GM12872 (cell line): ENCODE data around the gene ZNF664.

Source experiments
- TF ChIP-seq, protein P1 (sequence below): IDR thresholded peaks from 3 replicates; pipeline ENCODE4 v1.5.1; 2011; ENCODE audit warnings: low read depth, mild to moderate bottlenecking, low read length, moderate library complexity; ENCODE audit not compliant: insufficient read depth

The ZNF664 gene

DNA sequence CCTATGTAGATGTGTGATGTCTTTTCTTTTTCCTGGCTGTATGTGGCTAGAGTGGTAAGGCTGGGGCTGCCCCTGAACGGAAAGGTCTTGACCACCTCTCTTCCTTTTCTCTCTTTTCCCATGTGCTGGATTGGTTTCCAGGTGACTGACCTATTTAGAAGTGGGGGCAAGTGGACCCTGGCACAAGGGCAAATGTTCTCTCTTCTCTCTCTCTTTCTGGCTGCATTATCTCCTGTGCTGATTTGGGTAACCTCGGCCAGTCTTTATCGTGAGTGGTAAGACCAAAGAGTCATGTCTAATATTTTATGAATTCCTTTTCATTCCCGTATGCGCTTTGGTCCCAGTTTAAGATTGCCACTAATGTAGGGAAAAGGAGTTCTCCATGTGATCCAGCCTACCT is 16.2 kb downstream of the ZNF664 start:
- TF ChIP-seq, protein P1, sequence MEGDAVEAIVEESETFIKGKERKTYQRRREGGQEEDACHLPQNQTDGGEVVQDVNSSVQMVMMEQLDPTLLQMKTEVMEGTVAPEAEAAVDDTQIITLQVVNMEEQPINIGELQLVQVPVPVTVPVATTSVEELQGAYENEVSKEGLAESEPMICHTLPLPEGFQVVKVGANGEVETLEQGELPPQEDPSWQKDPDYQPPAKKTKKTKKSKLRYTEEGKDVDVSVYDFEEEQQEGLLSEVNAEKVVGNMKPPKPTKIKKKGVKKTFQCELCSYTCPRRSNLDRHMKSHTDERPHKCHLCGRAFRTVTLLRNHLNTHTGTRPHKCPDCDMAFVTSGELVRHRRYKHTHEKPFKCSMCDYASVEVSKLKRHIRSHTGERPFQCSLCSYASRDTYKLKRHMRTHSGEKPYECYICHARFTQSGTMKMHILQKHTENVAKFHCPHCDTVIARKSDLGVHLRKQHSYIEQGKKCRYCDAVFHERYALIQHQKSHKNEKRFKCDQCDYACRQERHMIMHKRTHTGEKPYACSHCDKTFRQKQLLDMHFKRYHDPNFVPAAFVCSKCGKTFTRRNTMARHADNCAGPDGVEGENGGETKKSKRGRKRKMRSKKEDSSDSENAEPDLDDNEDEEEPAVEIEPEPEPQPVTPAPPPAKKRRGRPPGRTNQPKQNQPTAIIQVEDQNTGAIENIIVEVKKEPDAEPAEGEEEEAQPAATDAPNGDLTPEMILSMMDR: no peak

DNA sequence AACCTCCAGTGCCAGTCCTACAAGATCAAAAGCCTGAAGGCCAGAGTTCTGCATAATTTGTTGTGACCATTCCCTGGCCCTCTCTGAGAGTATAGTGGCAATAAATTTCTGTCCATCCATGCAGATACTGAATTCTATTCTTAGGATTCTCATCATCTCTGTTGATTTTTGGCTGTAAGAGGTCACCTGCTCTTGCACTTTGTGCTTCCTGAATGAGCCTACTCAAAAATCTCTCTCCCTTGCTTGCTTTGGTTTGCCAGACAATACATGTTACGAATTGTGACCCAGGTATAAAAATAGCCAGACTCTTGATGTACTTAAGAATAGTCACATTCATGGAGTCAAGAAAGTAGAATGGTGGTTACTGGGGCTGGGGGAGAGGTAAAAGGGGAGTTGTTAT is 16.7 kb downstream of the ZNF664 start:
- TF ChIP-seq, protein P1: no peak

DNA sequence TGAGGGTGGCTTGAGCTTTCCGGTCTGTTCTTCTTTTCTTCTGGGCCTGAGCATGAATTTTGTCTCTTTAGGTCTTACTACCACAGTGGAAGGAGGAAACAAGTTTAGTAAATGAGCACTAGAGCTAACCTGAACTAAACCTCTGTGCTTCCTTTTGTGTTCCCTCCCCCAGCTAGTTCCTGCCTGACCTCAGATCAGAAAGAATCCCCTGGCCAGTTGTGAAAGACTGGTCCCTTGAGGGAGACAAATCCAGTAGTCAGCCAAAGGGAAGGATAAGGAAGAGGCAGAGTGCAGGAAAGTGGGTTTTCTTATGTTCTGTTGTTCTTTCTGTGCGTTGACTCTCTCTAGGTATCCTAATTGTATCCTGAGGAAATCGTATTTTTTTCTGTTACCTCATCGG is 17.5 kb downstream of the ZNF664 start:
- TF ChIP-seq, protein P1: no peak

DNA sequence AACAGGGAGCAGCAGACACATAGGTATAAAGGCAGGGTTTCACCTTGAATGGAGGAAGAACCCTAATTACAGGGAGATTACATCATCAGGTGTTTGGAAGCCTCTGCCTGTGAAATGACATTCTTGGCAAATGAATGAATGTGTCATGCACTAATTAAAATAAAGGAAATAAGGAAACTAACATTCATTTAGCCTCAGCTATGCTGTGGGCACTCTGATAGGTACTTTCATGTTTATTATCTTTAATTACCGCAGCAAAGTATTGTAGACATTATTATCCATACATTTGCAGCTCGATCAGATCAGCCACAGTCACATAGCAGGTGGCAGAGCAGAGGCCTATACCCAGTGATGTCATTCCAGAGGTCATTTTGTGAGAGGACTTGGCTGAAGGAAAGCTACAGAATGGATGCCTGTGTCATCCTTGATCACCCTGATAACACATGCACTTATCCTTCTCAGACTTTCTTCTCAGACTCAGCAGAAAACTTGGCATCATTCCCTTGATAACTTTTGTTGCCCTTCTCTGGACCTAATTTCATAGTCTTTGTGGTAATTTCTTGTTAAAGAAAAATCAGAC is 18.4 kb downstream of the ZNF664 start:
- TF ChIP-seq, protein P1: no peak

DNA sequence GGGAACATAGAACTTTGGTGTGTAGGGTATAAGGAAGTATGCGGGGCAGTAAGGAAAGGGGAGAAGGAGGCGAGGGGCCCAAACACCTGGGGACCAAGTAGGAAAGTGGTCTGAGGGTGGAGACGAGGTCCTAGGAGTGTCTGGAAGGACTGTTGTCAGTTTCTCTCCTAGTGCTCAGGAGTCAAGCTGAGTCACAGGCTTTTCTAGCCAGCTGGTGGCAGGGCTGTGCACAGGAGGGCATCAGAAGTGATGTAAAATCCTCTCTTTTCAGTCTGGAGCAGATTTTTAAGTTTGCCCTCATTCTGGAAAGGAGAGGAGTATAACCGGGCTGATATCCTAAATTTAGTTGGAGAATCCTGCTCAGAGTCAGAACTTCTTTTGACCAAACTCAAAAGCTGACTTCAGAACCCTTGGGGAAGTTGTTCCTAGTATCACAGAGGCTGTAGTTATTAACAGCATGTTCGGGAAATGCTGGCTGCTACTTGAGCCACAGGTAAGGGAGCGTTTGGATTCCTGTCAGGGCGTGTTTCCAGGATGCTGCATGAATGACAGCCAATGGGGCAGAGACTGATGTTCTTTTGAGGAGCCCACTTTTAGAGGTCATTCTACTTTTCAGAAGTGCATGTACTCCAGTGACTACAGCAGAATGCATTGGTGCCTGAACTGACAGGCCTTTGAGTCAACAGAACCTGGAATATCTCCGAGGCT is 19.3 kb downstream of the ZNF664 start:
- TF ChIP-seq, protein P1: no peak

DNA sequence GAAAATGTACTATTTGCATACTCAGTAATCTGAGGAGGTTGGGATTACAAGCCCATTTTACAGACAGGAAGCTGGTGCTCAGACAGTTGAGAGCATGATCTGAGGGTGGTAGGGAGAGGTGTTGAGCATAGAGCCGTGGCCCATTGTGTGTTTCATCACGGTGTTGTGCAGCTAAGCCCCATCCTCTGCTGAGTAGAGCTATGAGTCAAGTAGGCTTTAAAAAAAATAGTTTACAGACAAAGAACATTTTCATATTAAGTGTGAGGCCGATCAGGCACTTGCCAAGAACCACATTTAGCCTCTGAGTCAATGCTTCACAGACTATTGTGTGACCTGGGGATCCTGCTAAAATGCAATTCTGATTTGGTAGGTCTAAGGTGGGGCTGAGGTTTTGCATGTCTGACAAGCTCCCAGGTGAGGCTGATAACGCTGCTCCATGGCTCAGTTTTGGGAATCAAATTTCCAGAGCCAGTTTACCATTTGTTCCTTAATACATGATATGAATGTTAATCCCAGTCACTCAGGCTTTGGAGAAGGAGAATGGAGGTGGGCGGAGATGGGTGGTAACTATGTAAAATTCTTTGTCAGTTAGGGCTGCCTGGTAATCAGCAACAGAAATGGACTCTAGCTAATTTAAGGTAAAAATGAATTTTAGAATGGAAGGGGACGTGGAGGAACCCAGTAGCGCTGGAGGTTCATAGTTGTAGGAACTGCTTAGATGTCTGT is 22.2 kb downstream of the ZNF664 start:
- TF ChIP-seq, protein P1: no peak

DNA sequence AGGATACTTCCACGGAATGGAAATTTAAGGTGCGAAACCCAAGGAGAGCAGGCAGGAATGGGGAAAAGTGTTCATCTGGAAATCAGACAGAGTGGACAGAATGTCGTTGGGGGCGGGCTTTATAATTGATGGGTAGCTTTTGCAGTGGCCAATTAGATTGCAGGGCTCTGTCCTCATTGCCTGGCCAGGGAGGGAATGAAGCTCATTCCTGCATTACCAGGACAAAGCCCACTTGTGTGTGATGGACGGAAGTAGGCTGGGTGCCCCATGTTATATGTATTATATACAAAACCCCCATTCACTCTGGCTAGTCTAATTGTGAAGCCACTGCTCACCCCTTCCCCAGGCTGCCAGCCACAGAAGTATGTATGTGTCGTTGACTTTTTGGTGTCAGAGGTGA is 23.6 kb downstream of the ZNF664 start:
- TF ChIP-seq, protein P1: no peak
